ENCODE measurements around the gene ZNF467. TPM values are rescaled to one million over a fixed set of nuclear protein-coding genes. Genes with fewer than 3 reads are reported as not detected.

ZNF467 gene
- total and polyA plus RNA-seq, 2 experiments from 2014 or later, result 0.10 to 0.40 TPM

- no peak for TF ChIP-seq REST (IDR thresholded peaks at IDR 0.05; ENCODE audit: unreplicated experiment)
Observed at GRCh38 chr7:149813254-149814035, 40.1 kb upstream of the ZNF467 start (continued).

- ATAC-seq (no peak), DNase-seq (ENCODE audit: low spot score) (no peak)
- H3K27ac Mint-ChIP-seq, result no peak overlapping the region
- TF ChIP-seq ETS1 (IDR thresholded peaks at IDR 0.05), result no peak
- TF ChIP-seq CTCF (conservative IDR thresholded peaks at IDR 0.05; ENCODE audit: low read depth in 2 of 2), result no peak
- no peak for TF ChIP-seq CREB1 (CRISPR knock-in tag; IDR thresholded peaks at IDR 0.05; ENCODE audit: low read depth)
- no peak for TF ChIP-seq REST (IDR thresholded peaks at IDR 0.05; ENCODE audit: unreplicated experiment)
- TF ChIP-seq JUNB (IDR thresholded peaks at IDR 0.05; ENCODE audit: unreplicated experiment), result no peak
- no peak for TF ChIP-seq STAT1 (IDR thresholded peaks at IDR 0.05; ENCODE audit: unreplicated experiment)
- TF ChIP-seq EZH2phosphoT487 (IDR thresholded peaks at IDR 0.05; ENCODE audit: unreplicated experiment), result no peak
- TF ChIP-seq ZNF331 (CRISPR knock-in tag; IDR thresholded peaks at IDR 0.05; ENCODE audit: low read depth), result no peak
- no peak for TF ChIP-seq POLR2AphosphoS5 (IDR thresholded peaks at IDR 0.05; ENCODE audit: low read depth)
- TF ChIP-seq NANOG (IDR thresholded peaks at IDR 0.05; ENCODE audit: borderline replicate concordance), result no peak
- TF ChIP-seq ZNF114 (CRISPR knock-in tag; IDR thresholded peaks at IDR 0.05), result no peak
- TF ChIP-seq EZH2 (IDR thresholded peaks at IDR 0.05; ENCODE audit: low read depth, unreplicated experiment), result no peak
- Histone ChIP-seq H3K27me3 (ENCODE audit: insufficient read depth) (no peaks in the 10 kb centered on the region), H4K20me1 (replicated peaks; ENCODE audit: insufficient read depth) (no peaks in the 10 kb centered on the region), H3K4me1 (ENCODE audit: insufficient read depth) (no peaks in the 10 kb centered on the region; the same call in 1 of the 2 replicates), H3K27ac (ENCODE audit: low read depth) (no peak overlapping the region), H3K4me3 (no peak overlapping the region), H3K36me3 (ENCODE audit: insufficient read depth) (no peaks in the 10 kb centered on the region), H3F3A (replicated peaks; ENCODE audit: low read depth) (no peaks in the 10 kb centered on the region), H3K4me2 (no peak overlapping the region), H2AFZ (no peak overlapping the region), H3K9me2 (ENCODE audit: insufficient read depth) (no peaks in the 10 kb centered on the region), H3K79me2 (replicated peaks; ENCODE audit: insufficient read depth) (no peaks in the 10 kb centered on the region)
- no peaks in the 10 kb centered on the region for H3K36me3 Mint-ChIP-seq (ENCODE audit: low read depth)
- H3K4me1 Mint-ChIP-seq, result peaks cover 5% of the 10 kb centered on the region; the same call in 2 of the 3 replicates
- peaks cover 2% of the 10 kb centered on the region for H3K27me3 Mint-ChIP-seq (ENCODE audit: insufficient read depth, low read depth, poor library complexity)
- H3K4me3 Mint-ChIP-seq, result no peak overlapping the region
- H3K9me3 Mint-ChIP-seq, result no peaks in the 10 kb centered on the region; the same call in 1 of the 3 replicates
Observed at GRCh38 chr7:149811831-149812490, 38.6 kb upstream of the ZNF467 start.
